CD4-positive, alpha-beta T cell treated with Interleukin-17A for 1 hour (primary cell): ENCODE data around the gene GLYATL1.
A peak's percentile ranks its signal among the peaks of the same experiment; 100 is the strongest.

Experiments
- DNase-seq: peaks from one replicate; pipeline ENCODE4 v3.0.0-alpha.2; 2020

GLYATL1 gene

GRCh38 chr11:58939277-58939676, at the start of gene GLYATL1:
TSS of gene GLYATL1 (plus strand) at chr11:58939488. CDS start at chr11:58947088, 7,600 bp downstream.
- DNase-seq: no peak

- DNase-seq: no peak
Observed at GRCh38 chr11:58893899-58894298, 45.4 kb upstream of the GLYATL1 start.

- no peak for DNase-seq
Observed at GRCh38 chr11:58898106-58898505, 41.2 kb upstream of the GLYATL1 start.

GRCh38 chr11:58900479-58901420, 38.5 kb upstream of the GLYATL1 start:
- DNase-seq: peak; percentile 6

GRCh38 chr11:58902881-58903280, 36.4 kb upstream of the GLYATL1 start:
- no peak for DNase-seq

GRCh38 chr11:58905011-58905720, 34.1 kb upstream of the GLYATL1 start:
- DNase-seq: no peak

- no peak for DNase-seq
Observed at GRCh38 chr11:58905721-58906547, 33.4 kb upstream of the GLYATL1 start.

- no peak for DNase-seq
Observed at GRCh38 chr11:58907780-58908179, 31.5 kb upstream of the GLYATL1 start.

- DNase-seq: no peak
Observed at GRCh38 chr11:58912124-58912523, 27.2 kb upstream of the GLYATL1 start.

- DNase-seq: no peak
Observed at GRCh38 chr11:58913685-58914084, 25.6 kb upstream of the GLYATL1 start.

- DNase-seq: no peak
Observed at GRCh38 chr11:58914821-58915543, 24.3 kb upstream of the GLYATL1 start.

GRCh38 chr11:58916637-58917036, 22.7 kb upstream of the GLYATL1 start:
- no peak for DNase-seq

GRCh38 chr11:58917159-58917783, 22.0 kb upstream of the GLYATL1 start:
- DNase-seq: no peak

- DNase-seq: no peak
Observed at GRCh38 chr11:58919561-58919960, 19.7 kb upstream of the GLYATL1 start.

GRCh38 chr11:58919980-58920379, 19.3 kb upstream of the GLYATL1 start:
- no peak for DNase-seq

GRCh38 chr11:58921778-58922390, 17.4 kb upstream of the GLYATL1 start:
- DNase-seq: no peak

GRCh38 chr11:58922479-58922878, 16.8 kb upstream of the GLYATL1 start:
- no peak for DNase-seq

GRCh38 chr11:58923300-58923788, 15.9 kb upstream of the GLYATL1 start:
- peak; percentile 7 for DNase-seq

- DNase-seq: no peak
Observed at GRCh38 chr11:58924230-58924629, 15.1 kb upstream of the GLYATL1 start.

GRCh38 chr11:58926251-58926650, 13.0 kb upstream of the GLYATL1 start:
- DNase-seq: no peak

GRCh38 chr11:58926695-58927094, 12.6 kb upstream of the GLYATL1 start:
- no peak for DNase-seq
